GM23248 (cell line): ENCODE measurements around the gene OR51I2.

Source experiments
- EZH2 ChIP-seq: fragments of 200-600 bp; sonication (generic); IDR thresholded peaks from 2 replicates; pipeline ENCODE4 v1.6.1; 2018; ENCODE audit warnings: antibody characterized with exemption, mild to moderate bottlenecking; ENCODE audit not compliant: insufficient read depth, poor library complexity, severe bottlenecking
- EZH2phosphoT487 ChIP-seq: fragments of 200-600 bp; sonication (generic); IDR thresholded peaks from 2 replicates; pipeline ENCODE4 v1.6.1; 2018; ENCODE audit warnings: antibody characterized with exemption, moderate library complexity, mild to moderate bottlenecking, low read depth; ENCODE audit not compliant: insufficient read depth

GRCh38 chr11:5505363-5506048 is 56.4 kb downstream of the OR51I2 start:
- no peak for TF ChIP-seq EZH2
- no peak for TF ChIP-seq EZH2phosphoT487
